Measurements from ENCODE around the gene TUBB3. TPM values are rescaled to one million over a fixed set of nuclear protein-coding genes. Genes with fewer than 3 reads are reported as not detected.
"Not testable (repeated sequence)": the region's sequence is repeated elsewhere in the genome, so short reads cannot be mapped to it uniquely, and the experiment has no call there.

The TUBB3 gene
- total and polyA plus RNA-seq, 2 donors (not counting 1 experiment from before 2014, with no cell fraction given), result 0.34 to 4.4 TPM

DNA sequence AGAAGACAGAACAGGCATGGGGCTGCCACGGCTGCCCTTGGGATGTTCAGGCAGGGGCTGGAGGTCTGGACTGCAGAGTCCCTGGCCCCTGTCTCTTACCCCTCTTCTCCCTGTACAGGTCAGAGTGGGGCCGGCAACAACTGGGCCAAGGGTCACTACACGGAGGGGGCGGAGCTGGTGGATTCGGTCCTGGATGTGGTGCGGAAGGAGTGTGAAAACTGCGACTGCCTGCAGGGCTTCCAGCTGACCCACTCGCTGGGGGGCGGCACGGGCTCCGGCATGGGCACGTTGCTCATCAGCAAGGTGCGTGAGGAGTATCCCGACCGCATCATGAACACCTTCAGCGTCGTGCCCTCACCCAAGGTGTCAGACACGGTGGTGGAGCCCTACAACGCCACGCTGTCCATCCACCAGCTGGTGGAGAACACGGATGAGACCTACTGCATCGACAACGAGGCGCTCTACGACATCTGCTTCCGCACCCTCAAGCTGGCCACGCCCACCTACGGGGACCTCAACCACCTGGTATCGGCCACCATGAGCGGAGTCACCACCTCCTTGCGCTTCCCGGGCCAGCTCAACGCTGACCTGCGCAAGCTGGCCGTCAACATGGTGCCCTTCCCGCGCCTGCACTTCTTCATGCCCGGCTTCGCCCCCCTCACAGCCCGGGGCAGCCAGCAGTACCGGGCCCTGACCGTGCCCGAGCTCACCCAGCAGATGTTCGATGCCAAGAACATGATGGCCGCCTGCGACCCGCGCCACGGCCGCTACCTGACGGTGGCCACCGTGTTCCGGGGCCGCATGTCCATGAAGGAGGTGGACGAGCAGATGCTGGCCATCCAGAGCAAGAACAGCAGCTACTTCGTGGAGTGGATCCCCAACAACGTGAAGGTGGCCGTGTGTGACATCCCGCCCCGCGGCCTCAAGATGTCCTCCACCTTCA, 11.7 kb downstream of the TUBB3 start:
- Mint-ChIP-seq H3K9me3 (ENCODE audit: insufficient read depth) (no peaks in the 10 kb centered on the region), H3K27ac (no peak overlapping the region), H3K4me3 (no peak overlapping the region), H3K27me3 (peaks cover 18% of the 10 kb centered on the region), H3K4me1 (peaks cover 15% of the 10 kb centered on the region)
- Histone ChIP-seq H3K79me2 (ENCODE audit: control insufficient read depth, insufficient read depth, low read length) (no peaks in the 10 kb centered on the region), H4K20me1 (ENCODE audit: control insufficient read depth, insufficient read depth, low read length, poor library complexity, severe bottlenecking) (no peaks in the 10 kb centered on the region), H3K9ac (ENCODE audit: low read length) (no peak overlapping the region), H3K9me3 (ENCODE audit: control extremely low read depth in 1 of 3, control insufficient read depth in 2 of 3, insufficient read depth in 1 of 3, low read length in 2 of 3) (peaks cover 0 to 7% (median 0%) of the 10 kb centered on the region in 3 donors), H3K27me3 (replicated peaks in 1 of 4; ENCODE audit: control extremely low read depth in 1 of 4, control insufficient read depth in 3 of 4, insufficient read depth in 4 of 4, low read length in 3 of 4) (peaks cover 0 to 12% (median 4%) of the 10 kb centered on the region in 4 experiments), H3K27ac (ENCODE audit: low read length in 2 of 2) (no peak overlapping the region), H3K36me3 (replicated peaks in 1 of 2; ENCODE audit: control extremely low read depth in 1 of 2, control insufficient read depth in 1 of 2, extremely low read depth in 1 of 2, insufficient read depth in 2 of 2, low read length in 1 of 2) (no peaks in the 10 kb centered on the region), H2AFZ (ENCODE audit: insufficient read depth, low read depth, low read length, poor library complexity, severe bottlenecking) (no peak overlapping the region), H3K4me1 (ENCODE audit: control insufficient read depth in 2 of 2, insufficient read depth in 2 of 2, low read length in 2 of 2) (peaks cover 0 to 11% of the 10 kb centered on the region in 2 donors), H3K4me2 (replicated peaks; ENCODE audit: low read depth, low read length, poor library complexity, severe bottlenecking) (no peak overlapping the region), H3K4me3 (ENCODE audit: control extremely low read depth in 1 of 5, extremely low read depth in 1 of 5, insufficient read depth in 1 of 5, low read depth in 2 of 5, low read length in 4 of 5) (no peak overlapping the region)
- CTCF ChIA-PET, result no interaction called here
- POLR2A ChIA-PET, result no interaction called here
- TF ChIP-seq, protein P1, sequence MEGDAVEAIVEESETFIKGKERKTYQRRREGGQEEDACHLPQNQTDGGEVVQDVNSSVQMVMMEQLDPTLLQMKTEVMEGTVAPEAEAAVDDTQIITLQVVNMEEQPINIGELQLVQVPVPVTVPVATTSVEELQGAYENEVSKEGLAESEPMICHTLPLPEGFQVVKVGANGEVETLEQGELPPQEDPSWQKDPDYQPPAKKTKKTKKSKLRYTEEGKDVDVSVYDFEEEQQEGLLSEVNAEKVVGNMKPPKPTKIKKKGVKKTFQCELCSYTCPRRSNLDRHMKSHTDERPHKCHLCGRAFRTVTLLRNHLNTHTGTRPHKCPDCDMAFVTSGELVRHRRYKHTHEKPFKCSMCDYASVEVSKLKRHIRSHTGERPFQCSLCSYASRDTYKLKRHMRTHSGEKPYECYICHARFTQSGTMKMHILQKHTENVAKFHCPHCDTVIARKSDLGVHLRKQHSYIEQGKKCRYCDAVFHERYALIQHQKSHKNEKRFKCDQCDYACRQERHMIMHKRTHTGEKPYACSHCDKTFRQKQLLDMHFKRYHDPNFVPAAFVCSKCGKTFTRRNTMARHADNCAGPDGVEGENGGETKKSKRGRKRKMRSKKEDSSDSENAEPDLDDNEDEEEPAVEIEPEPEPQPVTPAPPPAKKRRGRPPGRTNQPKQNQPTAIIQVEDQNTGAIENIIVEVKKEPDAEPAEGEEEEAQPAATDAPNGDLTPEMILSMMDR (IDR thresholded peaks at IDR 0.05), result no peak
- TF ChIP-seq EZH2 (IDR thresholded peaks at IDR 0.05; ENCODE audit: borderline replicate concordance, insufficient read depth, low read depth, low read length, poor library complexity, severe bottlenecking), result no peak
- no peak for DNase-seq
- intact Hi-C loops (cut with micrococcal nuclease), result no loop called here
- 98% methylated on average over 60 of the region's 61 CpGs for WGBS (ENCODE audit: insufficient coverage)
- ATAC-seq (ENCODE audit: low read depth), result no peak

DNA sequence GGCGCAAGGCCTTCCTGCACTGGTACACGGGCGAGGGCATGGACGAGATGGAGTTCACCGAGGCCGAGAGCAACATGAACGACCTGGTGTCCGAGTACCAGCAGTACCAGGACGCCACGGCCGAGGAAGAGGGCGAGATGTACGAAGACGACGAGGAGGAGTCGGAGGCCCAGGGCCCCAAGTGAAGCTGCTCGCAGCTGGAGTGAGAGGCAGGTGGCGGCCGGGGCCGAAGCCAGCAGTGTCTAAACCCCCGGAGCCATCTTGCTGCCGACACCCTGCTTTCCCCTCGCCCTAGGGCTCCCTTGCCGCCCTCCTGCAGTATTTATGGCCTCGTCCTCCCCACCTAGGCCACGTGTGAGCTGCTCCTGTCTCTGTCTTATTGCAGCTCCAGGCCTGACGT, 12.5 kb downstream of the TUBB3 start:
- intact Hi-C loops (cut with micrococcal nuclease); DNase-seq; ATAC-seq (ENCODE audit: low read depth); H3K27ac Mint-ChIP-seq; H3K27ac ChIP-seq (ENCODE audit: low read length in 2 of 2); H3K9me3 ChIP-seq (ENCODE audit: control extremely low read depth in 1 of 3, control insufficient read depth in 2 of 3, insufficient read depth in 1 of 3, low read length in 2 of 3); H3K27me3 ChIP-seq (replicated peaks in 1 of 4; ENCODE audit: control extremely low read depth in 1 of 4, control insufficient read depth in 3 of 4, insufficient read depth in 4 of 4, low read length in 3 of 4); H3K36me3 ChIP-seq (replicated peaks in 1 of 2; ENCODE audit: control extremely low read depth in 1 of 2, control insufficient read depth in 1 of 2, extremely low read depth in 1 of 2, insufficient read depth in 2 of 2, low read length in 1 of 2); H2AFZ ChIP-seq (ENCODE audit: insufficient read depth, low read depth, low read length, poor library complexity, severe bottlenecking); H3K79me2 ChIP-seq (ENCODE audit: control insufficient read depth, insufficient read depth, low read length); H3K4me3 ChIP-seq (ENCODE audit: control extremely low read depth in 1 of 5, extremely low read depth in 1 of 5, insufficient read depth in 1 of 5, low read depth in 2 of 5, low read length in 4 of 5); CTCF ChIA-PET; H3K9ac ChIP-seq (ENCODE audit: low read length); H3K4me2 ChIP-seq (replicated peaks; ENCODE audit: low read depth, low read length, poor library complexity, severe bottlenecking); H4K20me1 ChIP-seq (ENCODE audit: control insufficient read depth, insufficient read depth, low read length, poor library complexity, severe bottlenecking); POLR2A ChIA-PET; H3K9me3 Mint-ChIP-seq (ENCODE audit: insufficient read depth); H3K4me3 Mint-ChIP-seq: not testable (repeated sequence)
- peaks cover 0 to 11% of the 10 kb centered on the region in 2 donors for H3K4me1 ChIP-seq (ENCODE audit: control insufficient read depth in 2 of 2, insufficient read depth in 2 of 2, low read length in 2 of 2)
- peaks cover 16% of the 10 kb centered on the region for H3K27me3 Mint-ChIP-seq
- peaks cover 13% of the 10 kb centered on the region for H3K4me1 Mint-ChIP-seq
- 98% methylated on average over 15 of the region's 27 CpGs for WGBS (ENCODE audit: insufficient coverage)

Data from B cell (primary cell).